Mesodermal cell (in vitro differentiated cells): ENCODE data around the gene TMEM147.

ENCODE experiments used
- H3K27ac ChIP-seq: 2 replicates; pipeline ENCODE4 v1.7.0; 2013; ENCODE audit warnings: mild to moderate bottlenecking, low read depth, low read length, moderate library complexity; ENCODE audit not compliant: severe bottlenecking
- H3K36me3 ChIP-seq: 2 replicates; pipeline ENCODE4 v1.7.1; 2013; ENCODE audit warnings: mild to moderate bottlenecking, low read length, moderate library complexity; ENCODE audit not compliant: control insufficient read depth, insufficient read depth
- H3K4me1 ChIP-seq: one replicate; pipeline ENCODE4 v1.7.1; 2013; ENCODE audit warnings: mild to moderate bottlenecking, low read length; ENCODE audit not compliant: insufficient read depth, control insufficient read depth, poor library complexity, severe bottlenecking
- H3K4me3 ChIP-seq: 2 replicates; pipeline ENCODE4 v1.7.0; 2013; ENCODE audit warnings: low read length, control low read depth, mild to moderate bottlenecking; ENCODE audit not compliant: insufficient read depth, poor library complexity, severe bottlenecking; ENCODE audit errors: extremely low read depth
- H3K9me3 ChIP-seq: 2 replicates; pipeline ENCODE4 v1.7.1; 2013; ENCODE audit warnings: mild to moderate bottlenecking, low read length, moderate library complexity; ENCODE audit not compliant: control insufficient read depth
- WGBS, 2 experiments: methylation state at CpG; one replicate each; pipeline ENCODE4 v1.1.5; 2013; ENCODE audit warnings: missing lambda C conversion rate in 2 of 2; ENCODE audit not compliant: insufficient coverage in 2 of 2; 5-methylcytosine and 5-hydroxymethylcytosine counted together

TMEM147 gene

GRCh38 chr19:35549174-35549788, 3.9 kb downstream of the TMEM147 start:
- 26 to 35% methylated on average over 6 of the region's 6 CpGs for WGBS, 2 experiments
- H3K27ac ChIP-seq = no peak overlapping the region
- H3K9me3 ChIP-seq = no peaks in the 10 kb centered on the region
- H3K4me1 ChIP-seq = peaks cover 7% of the 10 kb centered on the region
- H3K4me3 ChIP-seq = no peak overlapping the region
- H3K36me3 ChIP-seq = peaks cover 16% of the 10 kb centered on the region

DNA sequence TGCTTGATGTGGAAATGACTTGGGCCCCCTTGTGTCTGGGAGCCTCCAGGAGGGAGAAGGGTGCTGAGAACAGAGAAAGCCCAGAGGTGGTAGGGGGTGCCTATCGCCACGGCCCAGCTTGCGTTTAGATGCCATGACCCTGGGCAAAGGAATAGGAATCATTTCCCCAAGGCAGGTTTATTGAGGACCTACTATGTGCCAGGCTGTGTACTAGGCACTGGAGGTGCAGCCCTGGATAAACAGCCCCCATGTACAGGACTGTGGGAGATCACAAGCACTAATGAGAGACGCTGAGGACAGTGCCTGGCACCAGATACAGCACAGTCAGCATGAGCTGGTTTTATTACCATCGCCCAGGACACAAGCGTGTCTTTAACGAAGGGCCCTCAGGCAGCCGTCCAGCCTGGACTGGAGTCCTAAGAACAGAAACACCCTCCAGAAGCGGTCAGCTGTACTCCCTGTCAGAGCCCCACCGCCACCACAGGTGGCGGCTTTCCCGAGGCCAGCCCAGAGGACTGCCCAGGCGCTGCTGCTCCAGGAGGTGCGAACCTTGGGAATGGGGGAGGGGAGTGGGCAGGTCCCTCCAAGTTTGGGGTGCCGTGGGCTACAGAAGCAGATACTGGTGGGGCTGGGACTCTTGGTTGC, 4.6 kb downstream of the TMEM147 start:
- peaks cover 7% of the 10 kb centered on the region for H3K4me1 ChIP-seq
- H3K27ac ChIP-seq = no peak overlapping the region
- no peaks in the 10 kb centered on the region for H3K9me3 ChIP-seq
- 92 to 95% methylated on average over 10 to 15 of the region's 15 CpGs for WGBS, 2 experiments
- H3K36me3 ChIP-seq = peaks cover 16% of the 10 kb centered on the region
- H3K4me3 ChIP-seq = no peak overlapping the region

DNA sequence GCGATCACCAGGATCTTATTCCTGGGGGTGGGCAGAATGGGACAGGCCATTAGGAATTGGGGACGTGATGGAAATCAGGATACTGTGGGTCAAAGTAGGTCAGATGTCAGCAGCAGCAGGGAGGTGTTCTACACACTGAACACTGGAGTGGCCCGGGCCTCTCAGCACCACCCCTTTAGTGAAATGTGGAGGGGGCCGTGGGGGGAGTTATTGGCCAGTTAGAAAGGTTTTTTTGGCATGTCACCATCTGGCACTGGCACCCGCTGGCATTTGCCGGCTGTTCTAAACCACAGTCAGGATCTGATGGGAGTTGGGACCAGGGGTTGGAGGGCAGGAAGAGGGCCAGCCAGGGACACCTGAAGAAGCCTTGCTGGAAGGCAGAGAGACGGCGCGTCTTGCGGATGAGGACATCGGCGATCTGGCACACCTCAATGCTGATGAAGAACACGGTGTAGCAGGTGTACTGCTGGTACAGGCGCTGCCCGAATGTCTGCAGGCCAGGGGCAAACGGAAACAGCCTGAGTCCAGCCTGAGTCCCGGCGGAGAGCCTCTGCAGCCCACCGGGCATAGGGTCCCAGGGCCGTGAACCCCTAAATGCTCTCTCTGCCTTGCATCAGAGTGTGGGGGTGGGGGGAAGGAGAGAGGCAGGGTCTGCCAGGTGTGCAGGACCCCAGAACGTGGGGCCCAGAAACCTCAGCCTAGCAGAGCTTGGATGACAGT, 5.8 kb downstream of the TMEM147 start:
- H3K36me3 ChIP-seq = peaks cover 16% of the 10 kb centered on the region
- no peaks in the 10 kb centered on the region for H3K9me3 ChIP-seq
- H3K4me1 ChIP-seq = peaks cover 4% of the 10 kb centered on the region
- H3K27ac ChIP-seq = no peak overlapping the region
- H3K4me3 ChIP-seq = no peak overlapping the region
- 94 to 95% methylated on average over 18 to 21 of the region's 21 CpGs for WGBS, 2 experiments

DNA sequence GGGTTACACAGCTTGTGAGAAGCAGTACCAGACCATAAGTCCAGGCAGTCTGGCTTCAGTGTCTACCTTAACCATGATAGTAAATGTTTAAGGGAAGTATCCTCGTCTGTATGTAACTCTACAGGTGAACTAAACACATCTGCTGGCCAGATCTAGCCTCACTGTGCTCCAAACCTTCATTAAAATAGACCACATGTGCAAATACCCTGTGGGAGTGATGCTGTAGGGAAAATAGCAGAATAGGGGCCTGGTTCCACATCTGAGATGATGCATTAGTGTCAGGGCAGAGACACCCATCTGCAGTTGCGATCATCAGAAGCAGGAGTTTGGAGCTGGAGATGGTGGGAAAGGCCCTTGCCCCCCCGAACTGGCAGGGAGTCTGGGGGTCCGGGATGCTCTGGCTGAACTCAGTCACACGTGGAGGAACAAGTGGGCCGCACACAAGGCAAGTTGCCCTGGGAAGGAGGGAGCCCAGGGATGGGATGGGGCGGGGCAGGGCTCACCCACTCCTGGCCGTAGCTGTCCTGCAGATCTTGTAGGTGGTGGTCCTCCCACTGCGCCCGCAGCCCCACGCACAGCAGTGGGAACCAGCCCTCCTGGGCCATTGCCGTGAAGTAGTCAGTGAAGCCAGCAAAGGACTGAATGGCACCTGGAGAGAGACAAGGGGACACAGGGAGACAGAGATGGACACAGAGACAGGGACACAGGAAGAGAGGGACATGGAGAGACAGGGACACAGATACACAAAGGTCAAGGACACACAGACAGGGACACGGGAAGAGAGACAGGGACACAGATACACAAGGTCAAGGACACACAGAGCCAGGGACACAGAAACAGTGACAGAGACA, 7.3 kb downstream of the TMEM147 start:
- Histone ChIP-seq H3K27ac (no peak overlapping the region), H3K4me1 (no peaks in the 10 kb centered on the region), H3K4me3 (no peak overlapping the region), H3K36me3 (peaks cover 6% of the 10 kb centered on the region), H3K9me3 (no peaks in the 10 kb centered on the region)
- WGBS, 2 experiments = 82 to 83% methylated on average over 8 to 12 of the region's 13 CpGs

DNA sequence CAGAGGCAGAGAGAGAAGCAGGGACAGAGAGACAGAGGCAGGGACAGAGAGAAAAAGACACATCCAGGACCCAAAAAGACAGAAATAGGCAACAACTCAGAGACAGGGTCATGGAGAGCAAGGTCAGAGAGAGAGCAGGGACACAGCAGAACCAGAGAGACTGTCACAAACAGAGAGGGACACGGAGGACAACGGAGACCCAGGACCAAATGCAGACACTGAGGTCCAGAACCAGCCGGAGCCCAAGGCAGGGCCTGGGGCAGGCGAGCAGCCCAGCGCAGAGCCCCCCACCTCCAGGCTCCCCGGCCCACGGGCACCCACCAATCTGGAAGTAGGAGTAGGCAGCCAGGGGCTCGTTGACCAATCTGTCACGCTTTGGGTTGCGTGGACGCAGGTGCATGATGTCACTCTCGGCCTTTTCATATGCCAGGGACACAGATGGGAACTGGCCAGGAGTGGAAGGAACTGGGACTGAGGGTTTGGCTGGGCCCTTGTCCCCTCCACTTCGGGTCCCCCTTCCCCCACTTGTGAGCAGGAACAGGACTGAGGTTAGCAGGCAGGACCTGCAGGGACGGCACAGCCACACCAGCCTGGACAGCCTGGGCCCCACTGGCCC, 8.1 kb downstream of the TMEM147 start:
- Histone ChIP-seq H3K27ac (no peak overlapping the region), H3K36me3 (peaks cover 4% of the 10 kb centered on the region), H3K4me1 (no peaks in the 10 kb centered on the region), H3K9me3 (no peaks in the 10 kb centered on the region), H3K4me3 (no peak overlapping the region)
- 65 to 75% methylated on average over 11 to 14 of the region's 14 CpGs for WGBS, 2 experiments

DNA sequence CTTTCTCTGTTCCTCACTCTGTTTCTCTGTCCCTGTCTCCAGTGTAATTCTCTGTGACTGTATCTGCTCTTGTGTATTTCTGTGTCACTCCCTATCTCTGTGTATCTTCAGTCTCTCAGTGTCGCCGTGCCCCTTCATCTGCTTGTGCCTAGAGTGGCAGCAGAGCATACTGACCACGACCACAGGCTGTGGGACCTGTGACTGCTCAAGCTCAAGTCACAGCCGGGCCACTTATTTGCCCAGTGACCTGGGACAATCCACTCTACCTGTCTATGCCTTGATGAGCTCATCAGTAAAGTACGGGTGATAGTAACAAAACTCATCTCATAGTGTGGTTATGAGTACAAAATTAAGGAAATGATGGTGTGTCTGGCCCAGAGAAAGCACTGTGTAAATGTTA, 8.7 kb downstream of the TMEM147 start:
- 78 to 84% methylated on average over 4 to 5 of the region's 5 CpGs for WGBS, 2 experiments
- Histone ChIP-seq H3K9me3 (no peaks in the 10 kb centered on the region), H3K4me3 (no peak overlapping the region), H3K27ac (no peak overlapping the region), H3K36me3 (no peaks in the 10 kb centered on the region), H3K4me1 (no peaks in the 10 kb centered on the region)

GRCh38 chr19:35555301-35556005, 10.0 kb downstream of the TMEM147 start:
- 73 to 75% methylated on average over 22 to 25 of the region's 30 CpGs for WGBS, 2 experiments
- Histone ChIP-seq H3K36me3 (no peaks in the 10 kb centered on the region), H3K4me3 (no peak overlapping the region)

GRCh38 chr19:35556025-35556590, 10.7 kb downstream of the TMEM147 start:
- H3K27ac ChIP-seq = no peak overlapping the region
- H3K4me3 ChIP-seq = no peak overlapping the region
- no peaks in the 10 kb centered on the region for H3K4me1 ChIP-seq
- H3K36me3 ChIP-seq = no peaks in the 10 kb centered on the region
- 86 to 88% methylated on average over 8 to 9 of the region's 9 CpGs for WGBS, 2 experiments
- no peaks in the 10 kb centered on the region for H3K9me3 ChIP-seq

More at GRCh38 chr19:35555301-35556005, 10.0 kb downstream of the TMEM147 start:
- H3K27ac ChIP-seq = no peak overlapping the region
- H3K4me1 ChIP-seq = no peaks in the 10 kb centered on the region
- H3K9me3 ChIP-seq = no peaks in the 10 kb centered on the region

DNA sequence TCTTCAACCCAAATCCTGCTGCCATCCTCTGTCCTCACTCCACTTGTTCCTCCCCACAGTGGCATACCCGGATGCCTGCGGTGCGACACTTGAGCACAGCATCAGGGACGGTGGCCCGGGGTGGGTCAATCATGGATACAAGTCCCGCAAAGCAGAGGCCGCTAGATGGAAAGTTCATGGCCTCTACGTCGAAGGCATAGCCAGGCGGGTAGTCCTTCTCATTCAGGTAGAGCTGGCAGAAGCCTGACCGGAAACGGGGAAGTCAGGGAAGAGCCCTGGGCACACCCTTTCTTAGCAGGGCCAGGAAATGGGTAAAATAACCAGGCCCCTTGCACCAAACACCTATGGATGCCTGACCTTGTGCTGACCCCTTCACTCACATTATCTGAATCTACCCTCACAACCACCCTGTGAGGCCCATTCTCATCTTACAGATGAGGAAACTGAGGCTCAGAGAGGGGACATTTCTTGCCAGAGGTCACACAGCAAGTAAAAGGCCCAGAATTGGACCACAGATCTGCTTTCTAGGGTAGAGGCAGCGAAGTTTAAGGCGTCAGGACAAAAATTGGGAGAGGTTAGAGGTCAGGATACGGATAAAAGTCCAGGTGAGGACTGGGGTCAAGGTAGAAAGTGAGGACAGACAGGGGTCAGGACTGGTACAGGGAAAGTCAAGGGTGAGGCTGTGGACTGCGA, 11.6 kb downstream of the TMEM147 start:
- Histone ChIP-seq H3K9me3 (no peaks in the 10 kb centered on the region), H3K4me3 (no peak overlapping the region), H3K4me1 (no peaks in the 10 kb centered on the region), H3K36me3 (no peaks in the 10 kb centered on the region), H3K27ac (no peak overlapping the region)
- WGBS, 2 experiments = 88 to 90% methylated on average over 15 to 16 of the region's 16 CpGs
